ENCODE results near the gene GGT1.
"Not testable (repeated sequence)": the region's sequence is repeated elsewhere in the genome, so short reads cannot be mapped to it uniquely, and the experiment has no call there.

GGT1 gene

GRCh38 chr22:24629069-24629468 is 26.1 kb downstream of the GGT1 start:
- DNase-seq (ENCODE audit: low read depth, low spot score); in situ Hi-C loops (cut with HindIII; ENCODE audit: low sequenced_read_pairs); H3K4me3 ChIP-seq (ENCODE audit: low read depth, low read length): not testable (repeated sequence)
- TF ChIP-seq, protein P1, sequence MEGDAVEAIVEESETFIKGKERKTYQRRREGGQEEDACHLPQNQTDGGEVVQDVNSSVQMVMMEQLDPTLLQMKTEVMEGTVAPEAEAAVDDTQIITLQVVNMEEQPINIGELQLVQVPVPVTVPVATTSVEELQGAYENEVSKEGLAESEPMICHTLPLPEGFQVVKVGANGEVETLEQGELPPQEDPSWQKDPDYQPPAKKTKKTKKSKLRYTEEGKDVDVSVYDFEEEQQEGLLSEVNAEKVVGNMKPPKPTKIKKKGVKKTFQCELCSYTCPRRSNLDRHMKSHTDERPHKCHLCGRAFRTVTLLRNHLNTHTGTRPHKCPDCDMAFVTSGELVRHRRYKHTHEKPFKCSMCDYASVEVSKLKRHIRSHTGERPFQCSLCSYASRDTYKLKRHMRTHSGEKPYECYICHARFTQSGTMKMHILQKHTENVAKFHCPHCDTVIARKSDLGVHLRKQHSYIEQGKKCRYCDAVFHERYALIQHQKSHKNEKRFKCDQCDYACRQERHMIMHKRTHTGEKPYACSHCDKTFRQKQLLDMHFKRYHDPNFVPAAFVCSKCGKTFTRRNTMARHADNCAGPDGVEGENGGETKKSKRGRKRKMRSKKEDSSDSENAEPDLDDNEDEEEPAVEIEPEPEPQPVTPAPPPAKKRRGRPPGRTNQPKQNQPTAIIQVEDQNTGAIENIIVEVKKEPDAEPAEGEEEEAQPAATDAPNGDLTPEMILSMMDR (IDR thresholded peaks at IDR 0.05; ENCODE audit: low read depth, low read length) = peak; percentile 41

DNA sequence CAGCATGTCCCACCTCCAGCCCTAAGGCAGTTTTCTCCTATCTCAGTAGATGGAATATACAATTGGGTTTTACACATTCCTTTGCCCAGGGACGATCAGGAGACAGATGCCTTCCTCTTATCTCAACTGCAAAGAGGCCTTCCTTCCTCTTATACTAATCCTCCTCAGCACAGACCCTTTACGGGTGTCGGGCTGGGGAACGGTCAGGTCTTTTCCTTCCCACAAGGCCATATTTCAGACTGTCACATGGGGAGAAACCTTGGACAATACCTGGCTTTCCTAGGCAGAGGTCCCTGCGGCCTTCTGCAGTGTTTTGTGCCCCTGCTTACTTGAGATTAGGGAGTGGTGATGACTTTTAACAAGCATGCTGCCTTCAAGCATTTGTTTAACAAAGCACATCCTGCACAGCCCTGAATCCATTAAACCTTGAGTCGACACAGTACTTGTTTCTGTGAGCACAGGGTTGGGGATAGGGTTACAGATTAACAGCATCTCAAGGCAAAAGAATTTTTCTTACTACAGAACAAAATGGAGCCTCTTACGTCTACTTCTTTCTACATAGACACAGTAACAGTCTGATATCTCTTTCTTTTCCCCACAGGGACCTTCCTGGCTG is 27.9 kb downstream of the GGT1 start:
- DNase-seq (ENCODE audit: low read depth, low spot score) = peak; percentile 0
- H3K4me3 ChIP-seq (ENCODE audit: low read depth, low read length); in situ Hi-C loops (cut with HindIII; ENCODE audit: low sequenced_read_pairs): not testable (repeated sequence)

DNA sequence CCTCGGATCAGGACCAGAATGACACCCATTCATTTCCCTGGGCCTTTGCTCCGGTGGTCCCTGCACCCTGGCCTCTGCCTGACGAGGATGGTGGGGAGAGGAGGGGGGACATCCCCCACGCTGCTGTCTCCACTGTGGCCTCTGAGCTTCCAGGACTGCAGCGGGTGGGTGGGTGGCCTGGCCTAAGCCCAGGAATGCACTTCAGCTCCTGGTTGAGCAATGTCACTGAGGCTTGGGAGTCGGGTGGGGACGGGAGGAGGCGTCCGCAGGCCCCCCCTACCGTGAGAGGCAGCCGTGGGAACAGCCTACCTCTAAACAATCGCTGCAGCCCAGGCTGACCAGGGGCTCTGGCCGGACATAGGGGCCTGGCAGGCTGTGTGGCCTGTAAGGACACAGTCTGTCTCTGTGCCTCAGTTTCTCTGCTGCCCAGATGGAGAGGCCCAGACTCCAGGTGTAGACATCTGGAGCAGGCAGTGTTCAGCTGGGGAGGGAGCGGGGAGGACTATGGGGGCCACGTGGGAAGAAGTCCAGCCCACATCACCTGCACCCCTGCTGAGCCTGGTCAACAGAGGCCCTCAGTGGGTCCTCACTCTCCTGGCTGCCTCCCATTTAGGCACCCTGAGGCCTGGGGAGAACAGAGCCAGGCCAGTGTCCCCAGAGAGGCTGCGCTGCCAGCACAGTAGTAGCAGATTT is 28.6 kb downstream of the GGT1 start:
- H3K4me3 ChIP-seq (ENCODE audit: low read depth, low read length); in situ Hi-C loops (cut with HindIII; ENCODE audit: low sequenced_read_pairs): not testable (repeated sequence)
- DNase-seq (ENCODE audit: low read depth, low spot score) = peak; percentile 13

- in situ Hi-C loops (cut with HindIII; ENCODE audit: low sequenced_read_pairs); H3K4me3 ChIP-seq (ENCODE audit: low read depth, low read length): not testable (repeated sequence)
- peak; percentile 4 for DNase-seq (ENCODE audit: low read depth, low spot score)
Measured at GRCh38 chr22:24632642-24633041, 29.6 kb downstream of the GGT1 start.

- in situ Hi-C loops (cut with HindIII; ENCODE audit: low sequenced_read_pairs); DNase-seq (ENCODE audit: low read depth, low spot score): not testable (repeated sequence)
Measured at GRCh38 chr22:24633231-24634023, 30.4 kb downstream of the GGT1 start.

DNA sequence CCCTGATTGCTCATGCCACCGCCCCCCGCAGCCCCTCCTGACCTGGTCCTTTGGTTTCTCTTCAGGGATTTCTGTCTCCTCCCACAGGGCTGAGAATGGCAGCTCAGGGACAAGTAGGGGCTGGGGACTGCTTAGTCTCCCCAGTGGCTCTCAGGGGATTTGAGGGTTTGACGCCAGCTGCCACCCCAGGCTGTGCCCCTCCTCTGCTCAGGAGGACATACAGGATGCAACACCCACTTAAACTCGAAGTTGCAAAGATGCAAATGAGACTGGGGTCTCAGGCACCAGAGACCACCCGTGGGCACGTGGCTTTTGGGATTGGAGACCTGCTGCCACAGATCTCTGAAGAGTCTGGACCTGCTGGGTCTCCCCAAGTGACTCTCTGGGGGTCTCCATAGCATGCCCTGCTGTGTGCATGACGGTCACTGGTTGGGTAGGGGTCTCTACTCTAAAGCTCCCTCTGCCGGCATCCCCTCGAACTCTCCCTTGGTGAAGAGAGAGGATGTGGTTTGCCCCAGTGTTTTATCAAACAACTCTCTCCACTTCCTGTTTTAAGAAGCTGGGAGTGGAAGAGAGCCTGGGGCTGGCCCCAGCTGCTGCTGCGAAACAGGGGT is 31.9 kb downstream of the GGT1 start:
- DNase-seq (ENCODE audit: low read depth, low spot score); in situ Hi-C loops (cut with HindIII; ENCODE audit: low sequenced_read_pairs); H3K4me3 ChIP-seq (ENCODE audit: low read depth, low read length): not testable (repeated sequence)
- TF ChIP-seq, protein P1 (IDR thresholded peaks at IDR 0.05; ENCODE audit: low read depth, low read length) = peak; percentile 4

More at GRCh38 chr22:24633231-24634023, 30.4 kb downstream of the GGT1 start:
- not testable (repeated sequence) for H3K4me3 ChIP-seq (ENCODE audit: low read depth, low read length)

DNA sequence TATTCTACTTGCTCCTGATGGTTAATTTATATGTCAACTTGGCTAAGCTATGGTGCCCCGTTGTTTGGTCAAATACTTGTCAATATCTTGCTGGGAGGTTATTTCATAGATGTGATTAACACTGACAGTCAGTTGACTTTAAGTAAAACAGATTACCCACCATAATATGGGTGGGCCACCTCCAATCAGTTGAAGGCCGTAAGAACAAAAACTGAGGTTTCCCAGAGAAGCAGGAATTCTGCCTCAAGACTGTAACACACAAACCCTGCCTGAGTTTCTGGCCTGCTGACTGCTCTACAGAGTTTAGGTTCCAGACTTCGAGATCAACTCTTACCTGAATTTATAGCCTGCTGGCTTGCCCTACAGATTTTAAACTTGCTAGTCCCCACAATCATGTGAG is 33.5 kb downstream of the GGT1 start:
- H3K4me3 ChIP-seq (ENCODE audit: low read depth, low read length); in situ Hi-C loops (cut with HindIII; ENCODE audit: low sequenced_read_pairs); DNase-seq (ENCODE audit: low read depth, low spot score): not testable (repeated sequence)

DNA sequence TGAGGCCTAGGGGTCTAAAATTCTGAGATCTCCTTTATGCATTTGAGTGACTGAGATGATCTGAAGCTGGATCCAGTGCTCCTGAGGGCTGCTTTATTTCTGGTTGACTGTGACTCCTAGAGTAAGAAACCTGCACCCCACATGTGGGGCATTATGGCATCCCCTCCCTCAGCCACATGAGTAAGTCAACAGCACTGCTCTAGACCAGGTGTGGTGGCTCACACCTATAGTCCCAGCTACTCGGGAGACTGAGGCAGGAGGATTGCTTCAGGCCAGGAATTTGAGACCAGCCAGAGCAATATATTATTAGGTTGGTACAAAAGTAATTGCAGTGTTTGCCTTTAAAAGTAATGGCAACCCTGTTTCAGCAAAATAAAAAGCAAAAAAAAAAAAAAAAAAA is 39.3 kb downstream of the GGT1 start:
- H3K4me3 ChIP-seq (ENCODE audit: low read depth, low read length); DNase-seq (ENCODE audit: low read depth, low spot score); in situ Hi-C loops (cut with HindIII; ENCODE audit: low sequenced_read_pairs): not testable (repeated sequence)

GRCh38 chr22:24644409-24644808 is 41.4 kb downstream of the GGT1 start:
- DNase-seq (ENCODE audit: low read depth, low spot score); in situ Hi-C loops (cut with HindIII; ENCODE audit: low sequenced_read_pairs); H3K4me3 ChIP-seq (ENCODE audit: low read depth, low read length): not testable (repeated sequence)

GRCh38 chr22:24645408-24646399 is 42.7 kb downstream of the GGT1 start:
- in situ Hi-C loops (cut with HindIII; ENCODE audit: low sequenced_read_pairs); H3K4me3 ChIP-seq (ENCODE audit: low read depth, low read length); DNase-seq (ENCODE audit: low read depth, low spot score): not testable (repeated sequence)

- DNase-seq (ENCODE audit: low read depth, low spot score); in situ Hi-C loops (cut with HindIII; ENCODE audit: low sequenced_read_pairs): not testable (repeated sequence)
Measured at GRCh38 chr22:24646756-24647155, 43.8 kb downstream of the GGT1 start.

DNA sequence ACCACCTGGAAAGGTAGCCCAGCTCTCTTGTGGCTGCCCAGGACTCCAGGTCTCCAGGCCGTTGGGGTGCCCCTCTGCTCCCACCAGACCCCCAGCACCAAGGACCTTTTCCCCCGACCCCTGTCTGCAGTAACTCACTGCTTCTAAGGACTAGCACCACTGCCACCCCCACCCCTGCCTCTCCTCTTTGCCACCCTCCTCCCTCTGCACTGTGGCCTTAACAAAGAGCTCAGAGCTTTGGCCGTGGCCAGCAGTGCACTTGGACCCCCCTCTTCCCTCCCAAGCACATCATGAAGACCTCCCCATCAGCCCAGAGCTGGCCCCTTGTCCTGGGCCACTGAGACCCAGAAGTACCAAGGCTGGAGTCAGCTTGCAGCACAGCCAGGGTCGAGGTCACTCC is 46.4 kb downstream of the GGT1 start:
- H3K4me3 ChIP-seq (ENCODE audit: low read depth, low read length); in situ Hi-C loops (cut with HindIII; ENCODE audit: low sequenced_read_pairs); DNase-seq (ENCODE audit: low read depth, low spot score): not testable (repeated sequence)

More at GRCh38 chr22:24646756-24647155, 43.8 kb downstream of the GGT1 start:
- not testable (repeated sequence) for H3K4me3 ChIP-seq (ENCODE audit: low read depth, low read length)

- DNase-seq (ENCODE audit: low read depth, low spot score); in situ Hi-C loops (cut with HindIII; ENCODE audit: low sequenced_read_pairs); H3K4me3 ChIP-seq (ENCODE audit: low read depth, low read length): not testable (repeated sequence)
Measured at GRCh38 chr22:24650884-24651283, 47.9 kb downstream of the GGT1 start.

All from astrocyte of the spinal cord (primary cell).